GM23248 (cell line): Measurements from ENCODE around the gene STARD4.

Source experiments
- EZH2 ChIP-seq: fragments of 200-600 bp; sonication (generic); IDR thresholded peaks from 2 replicates; pipeline ENCODE4 v1.6.1; 2018; ENCODE audit warnings: antibody characterized with exemption, mild to moderate bottlenecking; ENCODE audit not compliant: insufficient read depth, poor library complexity, severe bottlenecking
- EZH2phosphoT487 ChIP-seq: fragments of 200-600 bp; sonication (generic); IDR thresholded peaks from 2 replicates; pipeline ENCODE4 v1.6.1; 2018; ENCODE audit warnings: antibody characterized with exemption, moderate library complexity, mild to moderate bottlenecking, low read depth; ENCODE audit not compliant: insufficient read depth

- TF ChIP-seq EZH2 = no peak
- no peak for TF ChIP-seq EZH2phosphoT487
These were observed 32.7 kb upstream of the STARD4 start for GRCh38 chr5:111545031-111545430.
